Stimulated activated naive CD4-positive, alpha-beta T cell (primary cell): Measurements from ENCODE around the gene BBX.

Experiments used
- DNase-seq, 6 experiments: peaks; one replicate each; lab custom pipeline; 2025; lab: John Stamatoyannopoulos, UW

BBX gene

GRCh38 chr3:107650788-107651187, 128.0 kb downstream of the BBX start:
- no peak for DNase-seq

GRCh38 chr3:107651782-107652181, 129.0 kb downstream of the BBX start:
- DNase-seq: no peak

- no peak for DNase-seq
Measured at GRCh38 chr3:107654218-107654617, 131.5 kb downstream of the BBX start.

GRCh38 chr3:107657971-107658370, 135.2 kb downstream of the BBX start:
- no peak for DNase-seq

GRCh38 chr3:107660306-107660976, 137.7 kb downstream of the BBX start:
- peak in 3 of 6 experiments; percentile 9 to 44 (median 35) for DNase-seq

- DNase-seq: peak in 1 of 6 experiments; percentile 10
Measured at GRCh38 chr3:107661447-107662123, 138.8 kb downstream of the BBX start.

GRCh38 chr3:107662124-107662507, 139.4 kb downstream of the BBX start:
- no peak for DNase-seq

- DNase-seq: no peak
Measured at GRCh38 chr3:107662586-107662985, 139.8 kb downstream of the BBX start.

- DNase-seq: no peak
Measured at GRCh38 chr3:107663266-107663665, 140.5 kb downstream of the BBX start.

GRCh38 chr3:107664614-107665013, 141.9 kb downstream of the BBX start:
- DNase-seq: no peak

- no peak for DNase-seq
Measured at GRCh38 chr3:107665351-107665750, 142.6 kb downstream of the BBX start.

- DNase-seq: no peak
Measured at GRCh38 chr3:107666853-107667252, 144.1 kb downstream of the BBX start.

- DNase-seq: no peak
Measured at GRCh38 chr3:107668416-107668815, 145.7 kb downstream of the BBX start.

- DNase-seq: no peak
Measured at GRCh38 chr3:107668963-107669362, 146.2 kb downstream of the BBX start.

- DNase-seq: no peak
Measured at GRCh38 chr3:107669669-107670068, 146.9 kb downstream of the BBX start.

GRCh38 chr3:107670986-107671385, 148.2 kb downstream of the BBX start:
- no peak for DNase-seq

- no peak for DNase-seq
Measured at GRCh38 chr3:107674371-107674770, 151.6 kb downstream of the BBX start.

GRCh38 chr3:107675233-107675900, 152.6 kb downstream of the BBX start:
- DNase-seq: no peak

GRCh38 chr3:107676469-107677309, 153.9 kb downstream of the BBX start:
- DNase-seq: peak in 3 of 6 experiments; percentile 5 to 46 (median 35)

GRCh38 chr3:107679921-107680320, 157.2 kb downstream of the BBX start:
- no peak for DNase-seq

GRCh38 chr3:107680698-107681097, 157.9 kb downstream of the BBX start:
- DNase-seq: no peak

GRCh38 chr3:107681396-107681795, 158.6 kb downstream of the BBX start:
- no peak for DNase-seq
